Liver (tissue), 9 donors: ENCODE results near the gene CDKL5. TPM values are rescaled to one million over a fixed set of nuclear protein-coding genes. Genes with fewer than 3 reads are reported as not detected.

ENCODE experiments used
- DNase-seq: peaks from one replicate; pipeline ENCODE4 v3.0.0-alpha.2; 2017; ENCODE audit warnings: low spot score
- H3K27ac ChIP-seq, 2 donors: one replicate each; pipeline ENCODE4 v1.7.0; 2013; ENCODE audit warnings: inconsistent platforms in 2 of 2, low read length in 2 of 2, control low read depth in 1 of 2, low read depth in 1 of 2, mild to moderate bottlenecking in 1 of 2
- H3K27me3 ChIP-seq, 4 donors: one replicate each; pipeline versions ENCODE4 v1.6.1 to v1.7.0; 2013; ENCODE audit warnings: low read length in 3 of 4, inconsistent platforms in 1 of 4, mild to moderate bottlenecking in 1 of 4, moderate library complexity in 1 of 4; ENCODE audit not compliant: control insufficient read depth in 4 of 4, insufficient read depth in 4 of 4
- H3K36me3 ChIP-seq, 4 donors: one replicate each; pipeline versions ENCODE4 v1.6.1 to v1.7.0; 2013; ENCODE audit warnings: low read length in 3 of 4, mild to moderate bottlenecking in 3 of 4, low read depth in 1 of 4, moderate library complexity in 1 of 4; ENCODE audit not compliant: control insufficient read depth in 4 of 4, insufficient read depth in 3 of 4
- H3K4me1 ChIP-seq, 4 donors: one replicate each; pipeline versions ENCODE4 v1.6.1 to v1.7.0; 2013; ENCODE audit warnings: low read length in 3 of 4, mild to moderate bottlenecking in 3 of 4, moderate library complexity in 1 of 4; ENCODE audit not compliant: control insufficient read depth in 4 of 4, insufficient read depth in 4 of 4
- H3K4me3 ChIP-seq, 3 donors: one replicate each; pipeline versions ENCODE4 v1.6.1 to v1.7.0; 2013; ENCODE audit warnings: low read length in 3 of 3, control low read depth in 1 of 3, low read depth in 1 of 3, mild to moderate bottlenecking in 1 of 3
- H3K9ac ChIP-seq, 2 donors: one replicate each; pipeline ENCODE4 v1.7.0; 2013; ENCODE audit warnings: low read length in 2 of 2, mild to moderate bottlenecking in 2 of 2, moderate library complexity in 2 of 2, control low read depth in 1 of 2, low read depth in 1 of 2
- H3K9me3 ChIP-seq, 4 donors: one replicate each; pipeline versions ENCODE4 v1.6.1 to v1.7.0; 2013; ENCODE audit warnings: low read length in 3 of 4; ENCODE audit not compliant: control insufficient read depth in 4 of 4
- EGR1 ChIP-seq, 2 donors: IDR thresholded peaks; 2 replicates each; pipeline ENCODE4 v1.6.1; 2016 to 2018; ENCODE audit warnings: antibody characterized with exemption in 2 of 2, low read depth in 2 of 2
- FOXA1 ChIP-seq: IDR thresholded peaks from 2 replicates; pipeline ENCODE4 v1.6.1; 2016; ENCODE audit warnings: antibody characterized with exemption
- FOXA2 ChIP-seq: IDR thresholded peaks from 2 replicates; pipeline ENCODE4 v1.6.1; 2016; ENCODE audit warnings: antibody characterized with exemption
- GABPA ChIP-seq, 2 donors: IDR thresholded peaks in 1 of 2; conservative IDR thresholded peaks in 1 of 2; 2 replicates each; pipeline ENCODE4 v1.6.1; 2016; ENCODE audit warnings: antibody characterized with exemption in 2 of 2, mild to moderate bottlenecking in 1 of 2, moderate library complexity in 1 of 2
- HNF4A ChIP-seq, 2 donors: conservative IDR thresholded peaks; 2 replicates each; pipeline ENCODE4 v1.6.1; 2016; ENCODE audit warnings: antibody characterized with exemption in 2 of 2, mild to moderate bottlenecking in 2 of 2
- HNF4G ChIP-seq: IDR thresholded peaks from 2 replicates; pipeline ENCODE4 v1.6.1; 2016; ENCODE audit warnings: antibody characterized with exemption
- JUND ChIP-seq, 2 donors: IDR thresholded peaks; 2 replicates each; pipeline ENCODE4 v1.6.1; 2016; ENCODE audit warnings: antibody characterized with exemption in 2 of 2
- NR2F2 ChIP-seq: IDR thresholded peaks from 2 replicates; pipeline ENCODE4 v1.6.1; 2016; ENCODE audit warnings: antibody characterized with exemption
- RAD21 ChIP-seq, 2 donors: IDR thresholded peaks; 2 replicates each; pipeline ENCODE4 v1.6.1; 2016; ENCODE audit warnings: antibody characterized with exemption in 2 of 2, mild to moderate bottlenecking in 2 of 2
- RXRA ChIP-seq, 2 donors: IDR thresholded peaks; 2 replicates each; pipeline ENCODE4 v1.6.1; 2017 to 2018; ENCODE audit warnings: antibody characterized with exemption in 2 of 2, mild to moderate bottlenecking in 1 of 2
- SP1 ChIP-seq: IDR thresholded peaks from 2 replicates; pipeline ENCODE4 v1.6.1; 2018; ENCODE audit warnings: antibody characterized with exemption, mild to moderate bottlenecking
- TAF1 ChIP-seq: conservative IDR thresholded peaks from 2 replicates; pipeline ENCODE4 v1.6.1; 2016; ENCODE audit warnings: antibody characterized with exemption, mild to moderate bottlenecking
- YY1 ChIP-seq: IDR thresholded peaks from 2 replicates; pipeline ENCODE4 v1.6.1; 2016; ENCODE audit warnings: antibody characterized with exemption, mild to moderate bottlenecking
- ZBTB33 ChIP-seq: IDR thresholded peaks from 2 replicates; pipeline ENCODE4 v1.6.1; 2016; ENCODE audit warnings: antibody characterized with exemption
- WGBS: extraction: QIAGEN DNeasy Blood & Tissue Kit; methylation state at CpG from one replicate; pipeline ENCODE4 v1.1.7; 2013; 5-methylcytosine and 5-hydroxymethylcytosine counted together
- polyA plus RNA-seq, 2 donors: library from polyadenylated mRNA; stranded (reverse) in 1 of 2; unstranded in 1 of 2; fragments of 200-250 nt in 1 of 2; fragments of >200 nt in 1 of 2; fragmentation: Nextera tagmentation in 1 of 2; extraction: Ambion mirVana in 1 of 2; gene quantifications; one replicate each; pipeline versions ENCODE4 v1.2.1 to v1.2.3, GENCODE V29; 2013 to 2015
- total RNA-seq, 2 donors: library from RNA; depleted of rRNA; stranded (reverse); fragments of >200 nt; gene quantifications; one replicate each; pipeline ENCODE4 v1.2.3, GENCODE V29; 2014
- TF ChIP-seq, protein P1 (sequence below): IDR thresholded peaks from 2 replicates; pipeline ENCODE4 v1.6.1; 2016; ENCODE audit warnings: antibody characterized with exemption, mild to moderate bottlenecking
- TF ChIP-seq, protein P2 (sequence below): IDR thresholded peaks from 2 replicates; pipeline ENCODE4 v1.6.1; 2016; ENCODE audit warnings: antibody characterized with exemption
- TF ChIP-seq, protein P3 (sequence below): IDR thresholded peaks from 2 replicates; pipeline ENCODE4 v1.6.1; 2016; ENCODE audit warnings: antibody characterized with exemption
- TF ChIP-seq, protein P4 (sequence below): fragments of 150-350 bp; IDR thresholded peaks from 2 replicates; pipeline ENCODE4 v1.5.1; 2017; ENCODE audit warnings: improper control_type of control experiment, low read depth, low read length; ENCODE audit not compliant: missing input control
- donor health status: healthy.
- donor health status: healthy.
- donor health status: healthy.
- donor health status: healthy.
- donor health status: healthy.

Gene CDKL5
- total and polyA plus RNA-seq, 4 donors = 0.59 to 3.3 (median 2.0) TPM

DNA sequence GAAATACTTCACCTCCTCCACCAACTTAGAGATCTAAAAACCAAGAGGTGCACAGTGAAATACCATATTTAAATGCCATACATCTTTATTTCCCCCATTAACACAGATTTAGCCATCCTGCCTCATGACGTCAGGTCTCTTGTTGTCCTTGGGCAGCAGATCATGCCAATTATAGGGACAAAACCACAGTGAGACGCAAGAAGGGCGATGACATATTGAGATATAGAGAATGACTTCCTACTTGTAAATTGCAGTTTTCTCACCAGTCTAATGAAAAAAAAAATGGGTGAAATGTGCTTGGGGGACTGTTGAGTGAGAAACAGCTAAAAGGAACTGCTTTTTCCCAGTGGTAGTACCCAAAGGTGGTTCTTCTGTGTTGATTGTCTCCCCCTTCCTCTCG lies 222.2 kb downstream of the CDKL5 start:
- H3K36me3 ChIP-seq = no peaks in the 10 kb centered on the region
- no peaks in the 10 kb centered on the region for H3K4me1 ChIP-seq
- TF ChIP-seq, protein P1, sequence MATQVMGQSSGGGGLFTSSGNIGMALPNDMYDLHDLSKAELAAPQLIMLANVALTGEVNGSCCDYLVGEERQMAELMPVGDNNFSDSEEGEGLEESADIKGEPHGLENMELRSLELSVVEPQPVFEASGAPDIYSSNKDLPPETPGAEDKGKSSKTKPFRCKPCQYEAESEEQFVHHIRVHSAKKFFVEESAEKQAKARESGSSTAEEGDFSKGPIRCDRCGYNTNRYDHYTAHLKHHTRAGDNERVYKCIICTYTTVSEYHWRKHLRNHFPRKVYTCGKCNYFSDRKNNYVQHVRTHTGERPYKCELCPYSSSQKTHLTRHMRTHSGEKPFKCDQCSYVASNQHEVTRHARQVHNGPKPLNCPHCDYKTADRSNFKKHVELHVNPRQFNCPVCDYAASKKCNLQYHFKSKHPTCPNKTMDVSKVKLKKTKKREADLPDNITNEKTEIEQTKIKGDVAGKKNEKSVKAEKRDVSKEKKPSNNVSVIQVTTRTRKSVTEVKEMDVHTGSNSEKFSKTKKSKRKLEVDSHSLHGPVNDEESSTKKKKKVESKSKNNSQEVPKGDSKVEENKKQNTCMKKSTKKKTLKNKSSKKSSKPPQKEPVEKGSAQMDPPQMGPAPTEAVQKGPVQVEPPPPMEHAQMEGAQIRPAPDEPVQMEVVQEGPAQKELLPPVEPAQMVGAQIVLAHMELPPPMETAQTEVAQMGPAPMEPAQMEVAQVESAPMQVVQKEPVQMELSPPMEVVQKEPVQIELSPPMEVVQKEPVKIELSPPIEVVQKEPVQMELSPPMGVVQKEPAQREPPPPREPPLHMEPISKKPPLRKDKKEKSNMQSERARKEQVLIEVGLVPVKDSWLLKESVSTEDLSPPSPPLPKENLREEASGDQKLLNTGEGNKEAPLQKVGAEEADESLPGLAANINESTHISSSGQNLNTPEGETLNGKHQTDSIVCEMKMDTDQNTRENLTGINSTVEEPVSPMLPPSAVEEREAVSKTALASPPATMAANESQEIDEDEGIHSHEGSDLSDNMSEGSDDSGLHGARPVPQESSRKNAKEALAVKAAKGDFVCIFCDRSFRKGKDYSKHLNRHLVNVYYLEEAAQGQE = no peak
- DNase-seq = no peak
- 86% methylated on average over 4 of the region's 4 CpGs for WGBS
- peaks cover 0 to 2% (median 0%) of the 10 kb centered on the region in 4 donors for H3K27me3 ChIP-seq
- no peak overlapping the region for H3K27ac ChIP-seq
- peaks cover 0 to 2% (median 0%) of the 10 kb centered on the region in 4 donors for H3K9me3 ChIP-seq
- H3K4me3 ChIP-seq = no peak overlapping the region
- H3K9ac ChIP-seq = no peak overlapping the region

DNA sequence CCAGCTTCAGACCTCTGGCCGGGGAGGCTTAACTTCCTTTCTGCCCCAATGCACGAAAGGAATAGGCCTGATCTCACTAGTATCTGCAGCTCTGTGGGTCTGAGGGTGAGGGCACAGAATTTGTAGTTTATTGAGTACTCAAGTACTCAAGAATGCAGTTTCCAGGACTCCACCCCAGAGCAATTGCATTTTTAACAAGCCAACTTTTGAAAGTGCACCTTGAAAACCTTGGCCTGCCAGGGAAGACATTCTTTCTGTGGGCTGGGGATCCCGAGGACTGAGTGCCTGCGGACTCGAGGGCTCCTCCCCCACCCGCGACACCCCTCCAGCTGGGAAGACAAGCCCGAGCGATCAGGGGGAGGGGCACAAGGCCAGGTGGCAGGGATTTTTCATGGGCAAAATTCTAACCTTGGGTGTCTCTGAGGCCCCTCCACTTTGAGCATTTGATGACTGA lies 224.1 kb downstream of the CDKL5 start:
- 86% methylated on average over 9 of the region's 9 CpGs for WGBS
- DNase-seq = no peak

More for the DNA sequence above, 224.1 kb downstream of the CDKL5 start:
- H3K9ac ChIP-seq = no peak overlapping the region
- no peaks in the 10 kb centered on the region for H3K36me3 ChIP-seq
- no peak overlapping the region for H3K4me3 ChIP-seq
- peaks cover 0 to 2% (median 0%) of the 10 kb centered on the region in 4 donors for H3K9me3 ChIP-seq
- no peaks in the 10 kb centered on the region for H3K4me1 ChIP-seq
- peaks cover 0 to 2% (median 0%) of the 10 kb centered on the region in 4 donors for H3K27me3 ChIP-seq
- TF ChIP-seq TAF1 (no peak), YY1 (no peak), ZBTB33 (no peak), HNF4A (conservative IDR thresholded peaks at IDR 0.05) (no peak), GABPA (IDR thresholded peaks at IDR 0.05 in 1 of 2, conservative IDR thresholded peaks at IDR 0.05 in 1 of 2) (no peak), RXRA (IDR thresholded peaks at IDR 0.05) (no peak), HNF4G (no peak), FOXA1 (no peak), RAD21 (IDR thresholded peaks at IDR 0.05) (no peak), FOXA2 (no peak), JUND (IDR thresholded peaks at IDR 0.05) (no peak), NR2F2 (no peak), SP1 (no peak), EGR1 (IDR thresholded peaks at IDR 0.05; ENCODE audit: low read depth in 2 of 2) (no peak)
- TF ChIP-seq, protein P2, sequence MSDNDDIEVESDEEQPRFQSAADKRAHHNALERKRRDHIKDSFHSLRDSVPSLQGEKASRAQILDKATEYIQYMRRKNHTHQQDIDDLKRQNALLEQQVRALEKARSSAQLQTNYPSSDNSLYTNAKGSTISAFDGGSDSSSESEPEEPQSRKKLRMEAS = no peak
- TF ChIP-seq, protein P3, sequence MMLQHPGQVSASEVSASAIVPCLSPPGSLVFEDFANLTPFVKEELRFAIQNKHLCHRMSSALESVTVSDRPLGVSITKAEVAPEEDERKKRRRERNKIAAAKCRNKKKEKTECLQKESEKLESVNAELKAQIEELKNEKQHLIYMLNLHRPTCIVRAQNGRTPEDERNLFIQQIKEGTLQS = no peak
- TF ChIP-seq, protein P4, sequence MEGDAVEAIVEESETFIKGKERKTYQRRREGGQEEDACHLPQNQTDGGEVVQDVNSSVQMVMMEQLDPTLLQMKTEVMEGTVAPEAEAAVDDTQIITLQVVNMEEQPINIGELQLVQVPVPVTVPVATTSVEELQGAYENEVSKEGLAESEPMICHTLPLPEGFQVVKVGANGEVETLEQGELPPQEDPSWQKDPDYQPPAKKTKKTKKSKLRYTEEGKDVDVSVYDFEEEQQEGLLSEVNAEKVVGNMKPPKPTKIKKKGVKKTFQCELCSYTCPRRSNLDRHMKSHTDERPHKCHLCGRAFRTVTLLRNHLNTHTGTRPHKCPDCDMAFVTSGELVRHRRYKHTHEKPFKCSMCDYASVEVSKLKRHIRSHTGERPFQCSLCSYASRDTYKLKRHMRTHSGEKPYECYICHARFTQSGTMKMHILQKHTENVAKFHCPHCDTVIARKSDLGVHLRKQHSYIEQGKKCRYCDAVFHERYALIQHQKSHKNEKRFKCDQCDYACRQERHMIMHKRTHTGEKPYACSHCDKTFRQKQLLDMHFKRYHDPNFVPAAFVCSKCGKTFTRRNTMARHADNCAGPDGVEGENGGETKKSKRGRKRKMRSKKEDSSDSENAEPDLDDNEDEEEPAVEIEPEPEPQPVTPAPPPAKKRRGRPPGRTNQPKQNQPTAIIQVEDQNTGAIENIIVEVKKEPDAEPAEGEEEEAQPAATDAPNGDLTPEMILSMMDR = no peak
- TF ChIP-seq, protein P1 = no peak
- no peak overlapping the region for H3K27ac ChIP-seq
